Activated CD8-positive, alpha-beta memory T cell treated with anti-CD3 and anti-CD28 coated beads for 36 hours (primary cell): Measurements from ENCODE around the gene NDUFV1. TPM values are rescaled to one million over a fixed set of nuclear protein-coding genes. Genes with fewer than 3 reads are reported as not detected.
"Not testable (repeated sequence)": the region's sequence is repeated elsewhere in the genome, so short reads cannot be mapped to it uniquely, and the experiment has no call there.

ENCODE experiments used
- CTCF ChIA-PET: fragments of 350-600 bp; sonication (Branson Sonifier 250); formaldehyde crosslinking; loops from one replicate; lab custom pipeline; 2021; ENCODE audit warnings: antibody characterized with exemption; lab: Charles Lee
- POLR2A ChIA-PET: fragments of 350-600 bp; sonication (Branson Sonifier 250); formaldehyde crosslinking; loops from one replicate; lab custom pipeline; 2021; ENCODE audit warnings: antibody characterized with exemption; lab: Charles Lee
- total RNA-seq, 2 experiments: library from RNA; stranded (reverse); gene quantifications; one replicate each; pipeline ENCODE4 v1.2.3, GENCODE V29; 2021

The NDUFV1 gene
- total RNA-seq, 2 experiments from 2014 or later = 315 to 317 TPM

GRCh38 chr11:67630943-67631331 lies 24.2 kb downstream of the NDUFV1 start:
- ChIA-PET POLR2A (interaction anchor here (0.6 to 1.4 kb wide), 2 partner anchors 20 to 22 kb away, joined by 3 to 6 read pairs; partner anchors contain the start of gene ACY3), CTCF (interaction anchor here (1.0 to 4.6 kb wide), 6 partner anchors 15 to 229 kb away, joined by 3 to 42 read pairs (median 8); partner anchors contain the start of genes ACY3 and PPP1CA)

GRCh38 chr11:67631411-67631810 lies 24.7 kb downstream of the NDUFV1 start:
- ChIA-PET POLR2A (no interaction called here), CTCF (interaction anchor here (1.4 to 3.3 kb wide), 2 partner anchors 15 to 27 kb away, joined by 6 to 29 read pairs; no protein-coding TSS in a partner anchor)

GRCh38 chr11:67631853-67632174 lies 25.1 kb downstream of the NDUFV1 start:
- CTCF ChIA-PET = interaction anchor here (1.4 kb wide), 1 partner anchor 14 kb away, joined by 6 read pairs; no protein-coding TSS in a partner anchor
- POLR2A ChIA-PET = no interaction called here

- CTCF ChIA-PET = interaction anchor here (1.4 kb wide), 1 partner anchor 14 kb away, joined by 6 read pairs; no protein-coding TSS in a partner anchor
- POLR2A ChIA-PET = no interaction called here
Measured at GRCh38 chr11:67632175-67632981, 25.6 kb downstream of the NDUFV1 start.

- POLR2A ChIA-PET = no interaction called here
- CTCF ChIA-PET = no interaction called here
Measured at GRCh38 chr11:67632982-67633755, 26.4 kb downstream of the NDUFV1 start.

GRCh38 chr11:67633758-67634365 lies 27.1 kb downstream of the NDUFV1 start:
- POLR2A ChIA-PET = no interaction called here
- CTCF ChIA-PET = no interaction called here

GRCh38 chr11:67634366-67635230 lies 27.9 kb downstream of the NDUFV1 start:
- ChIA-PET CTCF (interaction anchor here (1.2 to 2.1 kb wide), 3 partner anchors 14 to 79 kb away, joined by 3 to 7 read pairs (median 4); no protein-coding TSS in a partner anchor), POLR2A (interaction anchor here (0.6 to 1.1 kb wide), 2 partner anchors 16 to 190 kb away, joined by 5 to 10 read pairs; partner anchors contain the start of gene ACY3)

GRCh38 chr11:67635231-67635521 lies 28.4 kb downstream of the NDUFV1 start:
- ChIA-PET CTCF (interaction anchor here (1.2 to 2.1 kb wide), 3 partner anchors 13 to 79 kb away, joined by 3 to 7 read pairs (median 4); no protein-coding TSS in a partner anchor), POLR2A (interaction anchor here (0.6 to 1.1 kb wide), 2 partner anchors 16 to 191 kb away, joined by 5 to 10 read pairs; partner anchors contain the start of gene ACY3)

- CTCF ChIA-PET = interaction anchor here (0.8 to 3.6 kb wide), 2 partner anchors 22 to 31 kb away, joined by 3 to 11 read pairs; no protein-coding TSS in a partner anchor
- POLR2A ChIA-PET = no interaction called here
Measured at GRCh38 chr11:67636962-67637361, 30.2 kb downstream of the NDUFV1 start.

- POLR2A ChIA-PET = not testable (repeated sequence)
- CTCF ChIA-PET = interaction anchor here (3.6 kb wide), 1 partner anchor 21 kb away, joined by 11 read pairs; no protein-coding TSS in a partner anchor
Measured at GRCh38 chr11:67637441-67637840, 30.7 kb downstream of the NDUFV1 start.

- CTCF ChIA-PET = interaction anchor here (1.2 to 3.6 kb wide), 2 partner anchors 10 to 20 kb away, joined by 4 to 11 read pairs; no protein-coding TSS in a partner anchor
- POLR2A ChIA-PET = no interaction called here
Measured at GRCh38 chr11:67638535-67639437, 32.0 kb downstream of the NDUFV1 start.

- ChIA-PET POLR2A (no interaction called here), CTCF (interaction anchor here (3.6 kb wide), 1 partner anchor 19 kb away, joined by 11 read pairs; no protein-coding TSS in a partner anchor)
Measured at GRCh38 chr11:67639438-67639859, 32.7 kb downstream of the NDUFV1 start, which contains the start of gene TBX10. Gene TBX10 (minus strand): TSS chr11:67639763. CDS start chr11:67639472, 291 bp downstream.

GRCh38 chr11:67640021-67640757 lies 33.5 kb downstream of the NDUFV1 start:
- POLR2A ChIA-PET = no interaction called here
- CTCF ChIA-PET = interaction anchor here (1.1 to 3.6 kb wide), 2 partner anchors 15 to 19 kb away, joined by 3 to 11 read pairs; no protein-coding TSS in a partner anchor

GRCh38 chr11:67640758-67641337 lies 34.1 kb downstream of the NDUFV1 start:
- ChIA-PET POLR2A (no interaction called here), CTCF (interaction anchor here (1.1 kb wide), 1 partner anchor 15 kb away, joined by 3 read pairs; no protein-coding TSS in a partner anchor)

GRCh38 chr11:67641338-67642172 lies 34.8 kb downstream of the NDUFV1 start:
- POLR2A ChIA-PET = no interaction called here
- CTCF ChIA-PET = no interaction called here
